ENCODE results near the gene UBR7.

The UBR7 gene

DNA sequence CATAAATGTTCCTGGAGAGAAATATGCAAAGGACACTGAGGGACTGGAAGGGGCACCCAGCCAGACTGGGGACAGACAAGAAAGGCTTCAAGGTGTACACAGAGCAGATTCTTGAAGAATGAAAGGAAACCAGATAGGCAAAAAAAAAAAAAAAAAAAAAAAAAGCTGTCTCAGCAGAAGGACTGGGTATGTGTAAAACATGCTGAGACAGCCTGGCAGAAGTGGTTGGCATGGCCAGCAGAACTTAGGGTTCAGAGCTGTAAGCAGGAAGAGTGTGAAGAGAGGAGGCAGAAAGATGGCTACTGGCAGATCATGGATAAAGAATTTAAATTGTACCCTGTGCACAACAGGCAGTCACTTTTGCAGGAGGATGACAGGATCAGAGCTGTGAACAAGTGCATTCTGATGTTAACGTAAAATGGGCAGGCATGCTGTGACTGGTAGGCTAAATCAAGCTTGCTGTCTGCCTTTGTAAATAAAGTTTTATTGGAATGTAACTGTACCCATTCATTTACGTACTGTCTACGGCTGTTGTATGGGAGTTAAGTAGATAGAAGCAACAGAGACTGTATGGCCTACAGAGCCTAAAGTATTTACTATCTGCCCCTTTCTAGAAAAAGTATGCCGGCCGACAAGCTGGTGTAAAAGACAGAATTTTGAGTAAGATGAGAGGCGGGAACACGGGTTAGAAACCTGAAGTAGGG lies 42.2 kb downstream of the UBR7 start:
- DNase-seq (ENCODE audit: low read depth), result no peak

DNA sequence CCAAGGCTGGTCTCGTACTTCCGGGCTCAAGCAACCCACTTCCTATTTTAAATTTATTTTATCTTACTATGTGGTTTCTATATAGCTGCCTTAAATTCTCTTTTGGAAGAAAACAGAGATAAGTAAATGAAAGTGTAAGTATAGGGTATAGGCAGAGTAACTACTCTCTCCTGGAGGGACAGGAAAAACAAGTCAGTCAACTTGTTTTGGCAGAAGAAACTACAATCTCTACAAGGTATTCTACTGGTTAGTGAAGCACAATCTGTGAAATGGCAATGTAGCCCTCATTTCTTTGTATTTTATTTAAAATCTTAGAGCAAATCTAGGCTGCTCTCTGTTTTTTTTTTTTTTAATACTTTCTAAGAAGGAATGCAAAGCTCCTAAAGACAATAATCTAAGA lies 55.4 kb downstream of the UBR7 start:
- DNase-seq (ENCODE audit: low read depth), result no peak

DNA sequence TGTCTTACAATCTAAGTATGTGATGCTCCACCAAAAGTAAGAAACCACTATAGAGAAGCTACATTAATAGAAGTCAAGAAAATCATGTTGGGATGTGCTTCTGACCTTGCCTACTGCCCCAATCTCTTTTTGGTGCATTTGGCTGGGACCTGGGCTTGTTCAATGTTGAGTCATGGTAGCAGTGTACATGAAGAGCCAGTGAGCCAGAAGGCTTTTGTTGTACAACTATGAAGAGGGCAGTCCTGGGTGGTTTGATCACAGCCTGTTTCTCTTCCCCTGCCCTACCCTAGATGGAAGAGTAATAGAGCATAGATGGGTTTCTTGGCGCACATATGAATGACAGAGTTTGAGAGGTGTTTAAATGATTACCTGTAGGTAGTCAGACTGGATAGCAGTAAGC lies 56.4 kb downstream of the UBR7 start:
- DNase-seq (ENCODE audit: low read depth), result no peak

DNA sequence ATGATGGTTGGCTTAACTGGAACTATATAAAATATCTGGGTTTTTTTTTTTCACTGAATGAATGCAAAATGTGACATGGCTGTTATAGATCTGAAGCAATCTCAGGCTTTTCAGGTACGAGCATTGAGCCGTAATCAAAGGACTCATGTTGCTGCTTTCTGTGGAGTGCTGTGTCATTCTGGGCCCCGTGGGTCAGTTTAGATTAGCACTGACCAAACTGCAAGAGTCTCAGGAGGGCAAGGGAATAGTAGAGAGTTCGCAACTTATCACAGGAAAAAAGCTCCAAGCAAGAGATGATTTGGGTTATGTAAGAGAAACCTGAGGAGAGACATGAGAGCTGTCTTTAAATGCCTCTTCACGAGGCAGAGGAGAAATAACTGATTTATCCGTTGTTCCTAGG lies 59.1 kb downstream of the UBR7 start:
- no peak for DNase-seq (ENCODE audit: low read depth)

DNA sequence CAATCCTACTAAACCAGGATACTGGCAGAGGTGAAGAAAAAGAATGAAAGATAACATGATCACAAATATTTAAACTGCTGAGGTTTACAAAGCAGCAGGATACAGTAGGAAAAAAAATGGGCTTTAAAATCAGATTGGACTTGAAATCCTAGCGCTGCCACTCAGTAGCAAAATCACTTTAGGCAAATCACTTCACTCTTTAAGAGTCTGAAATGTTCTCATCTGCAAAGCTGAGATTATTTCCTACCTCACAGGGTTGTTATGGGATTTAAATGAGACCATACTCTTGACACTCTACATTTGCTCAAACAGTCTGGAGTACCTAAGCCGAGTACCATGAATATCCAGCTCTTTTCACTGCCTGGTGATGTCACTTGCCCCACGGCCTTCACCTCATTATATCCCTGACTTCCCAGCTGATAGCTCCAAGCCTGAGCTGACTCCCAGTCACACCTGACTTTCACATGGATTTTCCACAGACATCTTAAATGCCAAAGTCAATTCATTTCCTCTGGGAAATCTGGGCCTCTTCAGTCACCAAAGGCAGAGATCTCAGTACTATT lies 60.2 kb downstream of the UBR7 start:
- DNase-seq (ENCODE audit: low read depth), result no peak

DNA sequence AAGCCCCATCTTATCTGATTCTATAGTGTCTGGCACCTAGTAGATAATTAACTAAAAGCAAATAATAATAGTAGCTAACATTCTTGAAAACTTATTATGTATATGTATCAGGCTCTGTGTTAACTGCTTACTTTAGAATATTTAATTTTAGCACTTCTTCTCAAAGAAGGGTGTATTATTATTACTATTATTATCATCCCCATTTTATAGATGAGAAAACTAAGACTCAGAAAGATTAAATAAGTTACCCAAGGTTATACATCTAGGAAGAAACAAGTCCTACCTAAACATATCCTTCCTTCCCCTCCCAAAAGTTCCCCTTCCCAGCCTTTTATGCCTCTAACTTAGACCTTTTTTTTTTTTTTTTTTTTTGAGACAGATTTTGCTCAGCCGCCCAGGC lies 61.4 kb downstream of the UBR7 start:
- no peak for DNase-seq (ENCODE audit: low read depth)

DNA sequence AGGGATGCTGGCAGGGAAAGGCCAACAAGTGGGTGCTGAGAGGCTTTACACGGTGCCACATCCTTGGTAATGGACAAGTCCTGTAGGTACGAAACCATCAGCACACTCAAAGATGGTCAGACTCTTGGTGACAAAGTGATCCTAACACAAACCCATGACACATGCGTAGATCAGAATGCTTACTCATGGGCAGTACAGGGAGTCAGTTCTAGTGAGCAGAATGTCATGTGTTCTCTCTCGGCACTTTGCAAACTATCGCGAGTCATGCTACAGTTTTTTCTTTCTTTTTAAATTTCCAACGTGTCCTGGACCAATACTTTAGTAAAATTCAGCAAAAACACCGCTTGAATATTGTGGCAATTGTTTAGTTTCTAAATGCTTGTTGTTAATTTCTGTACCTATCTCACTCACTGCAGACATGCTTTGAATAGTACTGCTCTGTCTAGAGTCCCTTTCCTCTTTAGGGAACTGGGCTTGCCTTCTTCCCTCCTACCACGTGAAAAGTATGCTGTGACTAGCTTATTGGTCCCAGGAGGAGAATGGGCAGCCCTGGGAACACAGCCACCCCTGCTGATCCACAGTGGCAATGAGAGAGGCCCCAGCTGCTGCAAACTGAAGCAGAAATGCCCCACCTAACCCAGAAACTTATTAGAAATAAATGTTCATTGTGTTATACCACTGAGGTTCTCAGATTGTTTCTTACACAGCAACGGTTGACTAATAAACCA lies 62.4 kb downstream of the UBR7 start:
- no peak for DNase-seq (ENCODE audit: low read depth)

DNA sequence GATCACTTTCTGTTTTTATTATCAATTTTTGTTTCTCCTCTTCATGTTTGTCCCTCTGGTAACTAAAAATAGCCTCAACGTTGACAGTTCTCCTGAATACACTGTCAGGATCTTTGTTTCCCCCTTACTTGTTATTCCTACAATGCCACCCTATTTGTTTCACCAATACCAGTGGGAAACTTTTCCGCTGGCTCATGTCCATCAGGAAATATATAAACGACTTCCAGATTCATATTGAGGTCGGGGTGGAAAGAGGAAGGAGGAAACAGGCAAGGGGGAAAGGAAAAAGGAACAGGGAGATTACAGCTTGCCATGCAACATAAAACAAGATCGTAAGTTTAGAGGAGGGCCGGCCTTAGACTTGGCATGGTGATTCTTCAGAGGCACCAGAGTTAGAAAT lies 64.1 kb downstream of the UBR7 start:
- no peak for DNase-seq (ENCODE audit: low read depth)

DNA sequence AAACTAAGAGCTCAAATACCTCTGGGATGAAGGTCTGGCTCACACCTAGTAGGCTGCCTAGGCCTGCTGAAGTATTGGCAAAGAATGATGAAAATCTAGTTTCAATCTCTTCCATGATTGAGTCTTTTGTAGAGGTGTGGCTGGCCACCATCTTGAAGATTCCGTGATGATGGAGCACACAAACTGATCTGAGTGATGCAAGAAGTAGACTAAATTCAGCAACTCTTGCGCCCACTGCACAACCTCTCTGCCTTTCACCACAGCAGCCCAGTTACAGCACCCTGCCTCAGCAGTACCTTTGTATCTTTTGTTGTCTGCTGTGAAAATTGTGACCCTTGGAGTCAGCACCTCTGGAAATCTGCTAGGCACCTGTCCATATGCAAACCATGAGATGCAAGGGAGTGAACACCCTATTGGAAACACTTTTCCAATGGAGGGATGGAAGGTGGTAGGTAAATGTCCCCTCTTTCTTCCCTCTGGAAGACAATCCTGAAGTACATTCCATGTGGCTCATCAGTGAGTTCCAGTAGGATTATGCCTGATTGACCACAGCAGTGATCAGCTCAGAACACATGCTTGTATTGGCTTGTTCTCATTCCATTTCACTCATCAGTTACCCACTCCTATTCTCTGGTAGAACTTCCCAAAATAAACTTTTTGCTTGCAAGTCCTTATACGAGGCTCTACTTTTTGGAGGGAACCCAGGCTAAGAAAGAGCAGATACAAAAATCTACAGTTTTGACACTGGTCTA lies 67.2 kb downstream of the UBR7 start:
- no peak for DNase-seq (ENCODE audit: low read depth)

DNA sequence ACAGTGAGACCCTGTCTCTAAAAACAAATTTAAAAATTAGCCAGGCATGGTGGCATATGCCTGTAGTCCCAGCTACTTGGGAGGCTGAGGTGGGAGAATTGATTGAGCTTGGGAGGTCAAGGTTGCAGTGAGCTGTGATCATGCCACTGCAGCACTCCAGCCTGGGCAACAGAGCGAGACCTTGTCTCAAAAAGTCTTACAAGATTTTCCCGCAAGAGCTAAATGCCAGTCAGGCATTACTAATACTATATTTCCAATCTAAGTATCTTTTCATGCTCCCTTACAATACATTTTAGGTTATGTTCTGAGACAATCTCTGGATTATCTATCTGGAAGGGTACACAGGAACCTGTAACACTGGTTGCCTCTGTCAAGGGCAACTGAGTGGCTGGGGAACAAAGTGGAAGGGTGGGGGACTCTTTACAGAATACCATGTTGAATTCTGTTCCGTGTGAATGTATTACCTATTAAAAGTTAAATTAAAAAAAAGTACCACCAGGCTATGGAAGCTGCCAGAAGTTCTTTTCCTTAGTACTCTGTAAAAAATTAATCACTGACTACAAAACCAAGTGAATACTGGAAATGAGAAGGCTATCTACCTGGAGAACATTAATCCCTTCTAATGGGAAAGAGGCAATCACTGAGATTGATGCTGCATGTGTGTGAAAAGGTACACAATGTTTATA lies 69.1 kb downstream of the UBR7 start:
- no peak for DNase-seq (ENCODE audit: low read depth)

Data from CMK (cell line).